Measurements from ENCODE around the gene ISM1. TPM values are rescaled to one million over a fixed set of nuclear protein-coding genes. Genes with fewer than 3 reads are reported as not detected.

Gene ISM1
- total and polyA plus RNA-seq, 3 donors from 2014 or later: 0.50 to 1.3 (median 0.55) TPM

DNA sequence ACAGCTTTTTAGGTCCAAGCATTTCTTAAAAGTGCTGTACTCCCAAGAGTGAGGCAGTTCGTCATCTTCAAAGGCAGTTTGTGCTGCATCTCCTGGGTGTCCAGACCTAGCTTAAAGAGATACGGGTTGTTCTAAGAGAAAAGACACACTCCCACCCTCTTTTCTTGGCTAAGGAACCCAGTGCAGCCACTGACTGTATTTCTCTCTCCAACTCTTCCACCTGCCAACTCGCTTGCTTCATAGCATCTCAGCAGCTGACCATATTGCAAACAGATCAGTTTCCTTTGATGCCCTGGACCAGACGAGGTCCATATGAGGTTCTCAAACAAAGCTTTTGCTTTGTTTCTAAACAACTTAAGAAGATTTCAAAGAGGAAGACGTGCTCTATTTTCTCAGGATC lies 101.1 kb downstream of the ISM1 start:
- 42 to 48% methylated on average over 5 of the region's 5 CpGs for WGBS, 2 donors
- Histone ChIP-seq H3K36me3 (ENCODE audit: low read depth, missing control alignments) (no peaks in the 10 kb centered on the region), H3K4me1 (no peaks in the 10 kb centered on the region), H3K27ac (no peak overlapping the region), H3K9me3 (no peaks in the 10 kb centered on the region), H3K27me3 (no peaks in the 10 kb centered on the region), H3K4me3 (no peak overlapping the region)
- intact Hi-C loops (cut with DNase I; ENCODE audit: low total_unique reads): no loop called here
- no peak for DNase-seq
- TF ChIP-seq, protein P1, sequence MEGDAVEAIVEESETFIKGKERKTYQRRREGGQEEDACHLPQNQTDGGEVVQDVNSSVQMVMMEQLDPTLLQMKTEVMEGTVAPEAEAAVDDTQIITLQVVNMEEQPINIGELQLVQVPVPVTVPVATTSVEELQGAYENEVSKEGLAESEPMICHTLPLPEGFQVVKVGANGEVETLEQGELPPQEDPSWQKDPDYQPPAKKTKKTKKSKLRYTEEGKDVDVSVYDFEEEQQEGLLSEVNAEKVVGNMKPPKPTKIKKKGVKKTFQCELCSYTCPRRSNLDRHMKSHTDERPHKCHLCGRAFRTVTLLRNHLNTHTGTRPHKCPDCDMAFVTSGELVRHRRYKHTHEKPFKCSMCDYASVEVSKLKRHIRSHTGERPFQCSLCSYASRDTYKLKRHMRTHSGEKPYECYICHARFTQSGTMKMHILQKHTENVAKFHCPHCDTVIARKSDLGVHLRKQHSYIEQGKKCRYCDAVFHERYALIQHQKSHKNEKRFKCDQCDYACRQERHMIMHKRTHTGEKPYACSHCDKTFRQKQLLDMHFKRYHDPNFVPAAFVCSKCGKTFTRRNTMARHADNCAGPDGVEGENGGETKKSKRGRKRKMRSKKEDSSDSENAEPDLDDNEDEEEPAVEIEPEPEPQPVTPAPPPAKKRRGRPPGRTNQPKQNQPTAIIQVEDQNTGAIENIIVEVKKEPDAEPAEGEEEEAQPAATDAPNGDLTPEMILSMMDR (IDR thresholded peaks at IDR 0.05): no peak
- no peak for TF ChIP-seq POLR2A (IDR thresholded peaks at IDR 0.05)

- Histone ChIP-seq H3K9me3 (no peaks in the 10 kb centered on the region), H3K36me3 (ENCODE audit: low read depth, missing control alignments) (no peaks in the 10 kb centered on the region), H3K4me3 (no peak overlapping the region), H3K4me1 (no peaks in the 10 kb centered on the region), H3K27me3 (no peaks in the 10 kb centered on the region), H3K27ac (no peak overlapping the region)
- TF ChIP-seq, protein P1 (IDR thresholded peaks at IDR 0.05): no peak
- intact Hi-C loops (cut with DNase I; ENCODE audit: low total_unique reads): no loop called here
- WGBS, 2 donors: 40 to 52% methylated on average over 3 of the region's 3 CpGs
- DNase-seq: no peak
These were observed 101.5 kb downstream of the ISM1 start for GRCh38 chr20:13322621-13323020.

DNA sequence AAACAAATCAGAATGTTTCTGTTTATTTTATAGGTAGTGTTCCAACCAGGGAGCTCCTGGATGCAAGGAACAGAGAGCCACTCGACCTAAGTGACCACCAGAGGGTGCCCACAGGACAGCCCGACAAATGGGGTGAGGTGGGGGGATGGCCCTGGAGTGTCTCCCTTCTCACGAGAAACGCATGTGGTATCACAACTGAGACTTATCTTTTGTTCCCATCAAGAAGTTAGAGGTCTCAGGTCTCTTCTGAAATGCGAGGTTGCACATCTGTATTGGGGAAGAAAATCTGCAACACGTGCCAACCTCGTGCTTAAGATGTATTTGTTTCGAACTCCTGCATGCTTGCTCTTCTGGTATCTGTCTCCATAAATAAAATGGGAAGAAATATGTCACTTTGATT lies 104.0 kb downstream of the ISM1 start:
- Histone ChIP-seq H3K27me3 (no peaks in the 10 kb centered on the region), H3K27ac (no peak overlapping the region), H3K9me3 (no peaks in the 10 kb centered on the region), H3K4me1 (no peaks in the 10 kb centered on the region), H3K36me3 (ENCODE audit: low read depth, missing control alignments) (no peaks in the 10 kb centered on the region), H3K4me3 (no peak overlapping the region)
- intact Hi-C loops (cut with DNase I; ENCODE audit: low total_unique reads): no loop called here
- WGBS, 2 donors: 42 to 52% methylated on average over 8 of the region's 8 CpGs
- TF ChIP-seq, protein P1 (IDR thresholded peaks at IDR 0.05): peak in 2 of 3 experiments; percentile 4 to 8
- TF ChIP-seq POLR2A (IDR thresholded peaks at IDR 0.05): no peak
- DNase-seq: peak; percentile 28

DNA sequence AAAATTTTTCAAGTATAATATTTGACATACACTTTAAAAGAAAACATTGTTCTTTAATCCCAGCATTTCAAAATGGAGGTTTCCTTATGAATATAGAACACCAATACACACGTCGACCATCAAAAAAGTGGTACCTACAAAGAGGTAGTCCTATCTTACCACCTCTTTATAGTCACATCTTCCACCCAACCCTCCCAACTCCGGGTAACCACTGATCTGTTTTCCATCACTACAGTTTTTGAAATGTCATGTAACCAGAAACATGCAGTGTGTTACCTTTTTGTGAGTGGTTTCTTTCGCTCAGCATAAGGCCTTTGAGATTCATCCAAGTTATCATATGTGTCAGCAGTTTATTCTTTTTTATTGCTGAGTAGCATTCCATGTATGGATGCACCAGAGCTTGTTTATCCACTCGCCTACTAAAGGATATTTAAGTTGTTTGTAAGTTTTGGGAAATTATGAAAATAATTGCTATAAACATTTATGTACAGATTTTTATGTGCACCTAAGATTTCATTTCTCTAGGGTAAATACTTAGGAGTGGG lies 104.8 kb downstream of the ISM1 start:
- Histone ChIP-seq H3K27me3 (no peaks in the 10 kb centered on the region), H3K9me3 (no peaks in the 10 kb centered on the region), H3K4me1 (no peaks in the 10 kb centered on the region), H3K36me3 (ENCODE audit: low read depth, missing control alignments) (no peaks in the 10 kb centered on the region), H3K27ac (no peak overlapping the region), H3K4me3 (no peak overlapping the region)
- no peak for DNase-seq
- 88 to 91% methylated on average over 5 of the region's 5 CpGs for WGBS, 2 donors
- TF ChIP-seq, protein P1 (IDR thresholded peaks at IDR 0.05): no peak
- TF ChIP-seq POLR2A (IDR thresholded peaks at IDR 0.05): no peak
- intact Hi-C loops (cut with DNase I; ENCODE audit: low total_unique reads): no loop called here

DNA sequence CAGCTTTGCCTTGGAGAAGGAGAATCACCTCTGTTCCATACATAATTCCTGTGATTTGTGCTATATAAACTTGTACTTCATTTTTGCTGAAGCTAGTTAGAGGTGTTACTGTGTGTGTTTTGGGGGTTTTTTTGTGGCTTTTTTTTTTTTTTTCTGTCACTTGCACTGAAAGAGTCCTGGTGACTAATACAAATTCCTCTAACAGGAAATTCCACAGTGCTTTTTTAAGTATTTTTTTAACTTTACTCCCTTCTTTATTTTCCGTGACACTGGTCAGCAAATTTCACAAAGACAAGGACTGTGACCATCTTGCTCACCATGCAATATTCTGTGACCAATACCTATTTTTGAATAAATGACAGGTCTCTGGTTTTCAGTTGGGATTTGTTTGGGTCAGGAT lies 110.5 kb downstream of the ISM1 start:
- Histone ChIP-seq H3K36me3 (ENCODE audit: low read depth, missing control alignments) (no peaks in the 10 kb centered on the region), H3K27me3 (no peaks in the 10 kb centered on the region), H3K4me3 (no peak overlapping the region), H3K27ac (no peak overlapping the region), H3K9me3 (no peaks in the 10 kb centered on the region), H3K4me1 (no peaks in the 10 kb centered on the region)
- TF ChIP-seq POLR2A (IDR thresholded peaks at IDR 0.05): no peak
- TF ChIP-seq, protein P1 (IDR thresholded peaks at IDR 0.05): no peak
- 73 to 76% methylated on average over 1 of the region's 1 CpG for WGBS, 2 donors
- intact Hi-C loops (cut with DNase I; ENCODE audit: low total_unique reads): no loop called here
- no peak for DNase-seq
